MCF 10A (cell line): ENCODE measurements around the gene MAN2B2. TPM values are rescaled to one million over a fixed set of nuclear protein-coding genes. Genes with fewer than 3 reads are reported as not detected.

Source experiments
- BruUV-seq: library from RNA; stranded (reverse); fragments of 400-500 nt; replicated peaks from 2 replicates; lab custom pipeline; 2021; lab: Mats Ljungman, UMichigan
- CTCF ChIA-PET: fragments of 300-600 bp; sonication (Branson Sonifier 250); formaldehyde crosslinking; extraction: SDS; loops from one replicate; lab custom pipeline; 2021; ENCODE audit warnings: antibody characterized with exemption, inconsistent platforms; lab: Yijun Ruan, JAX
- POLR2A ChIA-PET: fragments of 300-600, 350-650 bp; sonication (Branson Sonifier 250); formaldehyde crosslinking; extraction: SDS; loops from one replicate; lab custom pipeline; 2020; ENCODE audit warnings: antibody characterized with exemption, inconsistent platforms; lab: Yijun Ruan, JAX
- DNase-seq: peaks from one replicate; pipeline ENCODE4 v3.0.0-alpha.2; 2018; ENCODE audit not compliant: unreplicated experiment
- H3K27ac Mint-ChIP-seq: one replicate; pipeline ENCODE4 v1.8.0; 2022; ENCODE audit warnings: mild to moderate bottlenecking, low read depth, mixed read lengths; ENCODE audit not compliant: unreplicated experiment
- H3K27me3 Mint-ChIP-seq: one replicate; pipeline ENCODE4 v1.8.0; 2022; ENCODE audit warnings: mixed read lengths; ENCODE audit not compliant: insufficient read depth, unreplicated experiment
- H3K36me3 Mint-ChIP-seq: one replicate; pipeline ENCODE4 v1.8.0; 2022; ENCODE audit warnings: mild to moderate bottlenecking, moderate library complexity, mixed read lengths; ENCODE audit not compliant: insufficient read depth, unreplicated experiment
- H3K4me1 Mint-ChIP-seq: one replicate; pipeline ENCODE4 v1.8.0; 2022; ENCODE audit warnings: mixed read lengths; ENCODE audit not compliant: insufficient read depth, unreplicated experiment
- H3K4me3 Mint-ChIP-seq: one replicate; pipeline ENCODE4 v1.8.0; 2022; ENCODE audit warnings: mild to moderate bottlenecking, moderate library complexity, mixed read lengths; ENCODE audit not compliant: unreplicated experiment
- H3K9me3 Mint-ChIP-seq: one replicate; pipeline ENCODE4 v1.8.0; 2022; ENCODE audit warnings: mixed read lengths; ENCODE audit not compliant: unreplicated experiment
- CTCF ChIP-seq: fragments of 200-600 bp; IDR thresholded peaks from one replicate; pipeline ENCODE4 v1.8.0; 2022; ENCODE audit warnings: antibody characterized with exemption, mild to moderate bottlenecking; ENCODE audit not compliant: unreplicated experiment
- intact Hi-C: fragments of 100-400 bp; cut with micrococcal nuclease; formaldehyde crosslinking; loops from 2 replicates; pipeline ENCODE4 v1.14.1; 2022
- total RNA-seq: library from RNA; stranded (reverse); gene quantifications from 2 replicates; pipeline ENCODE4 v1.2.3, GENCODE V29; 2022

Gene MAN2B2
- total RNA-seq, 1 experiment from 2014 or later: 12.5 TPM

- H3K27me3 Mint-ChIP-seq: no peaks in the 10 kb centered on the region
- CTCF ChIA-PET: interaction anchor here (0.6 kb wide), 1 partner anchor 96 kb away, joined by 4 read pairs; the partner anchor contains the start of gene BLOC1S4
- intact Hi-C loops: no loop called here
Observed at GRCh38 chr4:6620296-6620695, 45.3 kb downstream of the MAN2B2 start.

GRCh38 chr4:6620891-6621555 lies 46.0 kb downstream of the MAN2B2 start:
- H3K36me3 Mint-ChIP-seq: peaks cover 29% of the 10 kb centered on the region
- ChIA-PET CTCF (interaction anchor here (0.6 kb wide), 1 partner anchor 46 kb away, joined by 3 read pairs; no protein-coding TSS in a partner anchor), POLR2A (interaction anchor here (0.6 kb wide), 1 partner anchor 1581 kb away, joined by 4 read pairs; no protein-coding TSS in a partner anchor)
- H3K9me3 Mint-ChIP-seq: no peaks in the 10 kb centered on the region
- no peak for TF ChIP-seq CTCF
- no TSS peak for BruUV-seq
- H3K4me1 Mint-ChIP-seq: no peaks in the 10 kb centered on the region
- H3K27me3 Mint-ChIP-seq: no peaks in the 10 kb centered on the region
- intact Hi-C loops: no loop called here
- DNase-seq: no peak
- no peak overlapping the region for H3K27ac Mint-ChIP-seq
- no peak overlapping the region for H3K4me3 Mint-ChIP-seq

More at GRCh38 chr4:6620296-6620695, 45.3 kb downstream of the MAN2B2 start:
- no peak overlapping the region for H3K4me3 Mint-ChIP-seq
- H3K36me3 Mint-ChIP-seq: peaks cover 27% of the 10 kb centered on the region
- POLR2A ChIA-PET: no interaction called here
- no peak for DNase-seq
- H3K9me3 Mint-ChIP-seq: no peaks in the 10 kb centered on the region
- H3K27ac Mint-ChIP-seq: no peak overlapping the region
- no TSS peak for BruUV-seq
- H3K4me1 Mint-ChIP-seq: no peaks in the 10 kb centered on the region
- TF ChIP-seq CTCF: no peak

- BruUV-seq: no TSS peak
Observed at GRCh38 chr4:6621556-6621927, 46.6 kb downstream of the MAN2B2 start.

More at GRCh38 chr4:6621556-6621927, 46.6 kb downstream of the MAN2B2 start:
- no peaks in the 10 kb centered on the region for H3K27me3 Mint-ChIP-seq
- intact Hi-C loops: no loop called here
- H3K4me1 Mint-ChIP-seq: no peaks in the 10 kb centered on the region
- no peak for DNase-seq
- no peak overlapping the region for H3K27ac Mint-ChIP-seq
- H3K36me3 Mint-ChIP-seq: peaks cover 29% of the 10 kb centered on the region
- no peak for TF ChIP-seq CTCF
- POLR2A ChIA-PET: no interaction called here
- CTCF ChIA-PET: interaction anchor here (0.7 kb wide), 2 partner anchors 8 to 297 kb away, joined by 3 to 4 read pairs; no protein-coding TSS in a partner anchor
- no peak overlapping the region for H3K4me3 Mint-ChIP-seq
- no peaks in the 10 kb centered on the region for H3K9me3 Mint-ChIP-seq
